ENCODE results near the gene ILDR1.

ILDR1 gene

DNA sequence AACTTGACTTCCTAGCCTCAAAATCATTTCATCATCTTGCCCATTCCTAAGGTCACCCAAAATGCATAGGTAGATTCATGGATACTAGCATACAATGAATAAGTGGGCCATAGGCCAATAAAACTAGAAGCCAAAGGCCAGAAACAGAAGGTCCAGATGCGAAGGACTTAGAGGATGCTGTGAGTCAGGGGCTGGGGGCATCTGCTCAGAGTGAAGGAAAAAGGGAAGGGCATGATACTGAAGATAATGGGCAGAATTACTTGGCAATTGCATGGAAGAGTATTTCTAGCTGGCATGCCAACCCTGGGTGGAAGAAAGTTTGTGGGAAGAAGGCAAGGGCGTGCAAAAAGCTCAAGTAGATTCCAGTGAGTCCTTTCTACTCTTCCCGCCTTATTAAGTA is 27.5 kb downstream of the ILDR1 start:
- no peak for TF ChIP-seq POLR2A (IDR thresholded peaks at IDR 0.05; ENCODE audit: low read depth, low read length)
- FAIRE-seq = no peak

DNA sequence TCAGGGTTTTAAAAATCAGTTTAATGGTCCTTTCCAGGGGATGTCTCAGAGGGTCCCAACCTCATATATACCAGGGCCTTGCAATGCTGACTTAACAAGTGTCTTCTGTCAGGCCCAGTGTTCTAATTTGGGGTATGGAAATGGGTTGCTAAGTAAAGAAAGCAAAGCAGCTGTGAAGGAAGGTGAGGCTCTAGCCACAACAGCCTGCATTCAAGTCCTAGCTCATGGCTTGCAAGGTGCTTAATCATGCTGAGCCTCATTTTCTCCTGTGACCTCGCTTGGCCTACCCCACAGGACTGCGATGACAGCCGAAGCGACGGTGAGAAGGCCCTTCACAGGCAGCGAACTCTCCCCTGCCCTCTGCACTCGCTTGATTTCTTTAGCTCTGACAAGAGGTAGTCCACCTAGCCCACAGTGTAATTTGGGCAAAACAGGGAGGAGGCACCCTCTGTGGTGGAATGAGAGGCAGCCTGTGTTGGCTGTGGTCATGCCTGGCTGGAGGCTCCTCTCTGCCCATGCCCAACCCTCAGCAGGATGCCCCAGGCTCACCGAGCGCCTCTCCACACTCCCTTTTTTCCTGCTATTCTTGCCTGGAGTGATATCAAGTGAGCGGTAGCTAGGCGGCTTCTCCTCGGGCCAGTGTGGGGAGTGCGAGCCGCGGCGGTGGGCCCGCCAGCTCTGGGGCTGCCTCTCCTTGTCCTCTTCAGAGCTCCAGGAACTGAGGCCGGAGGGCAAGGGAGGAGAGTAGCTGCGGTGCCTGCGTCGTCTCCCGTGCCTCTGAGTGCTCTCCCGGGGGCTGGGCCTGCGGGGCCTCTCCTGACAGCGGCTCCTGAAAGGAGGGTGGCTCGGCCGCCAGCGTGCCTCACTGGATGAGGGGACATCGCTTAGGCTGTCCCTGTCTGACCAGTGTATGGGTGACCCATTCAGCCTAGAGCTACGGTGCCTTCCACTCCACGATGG is 29.2 kb downstream of the ILDR1 start:
- FAIRE-seq (no peak), DNase-seq (ENCODE audit: insufficient read length, low spot score) (no peak)
- no peak for TF ChIP-seq POLR2A (IDR thresholded peaks at IDR 0.05; ENCODE audit: low read depth, low read length)

More for the DNA sequence above, 27.5 kb downstream of the ILDR1 start:
- no peak for DNase-seq (ENCODE audit: insufficient read length, low spot score)

GRCh38 chr3:121989943-121990342 is 32.1 kb downstream of the ILDR1 start:
- no peak for TF ChIP-seq POLR2A (IDR thresholded peaks at IDR 0.05; ENCODE audit: low read depth, low read length)
- no peak for DNase-seq (ENCODE audit: insufficient read length, low spot score)
- FAIRE-seq = no peak

DNA sequence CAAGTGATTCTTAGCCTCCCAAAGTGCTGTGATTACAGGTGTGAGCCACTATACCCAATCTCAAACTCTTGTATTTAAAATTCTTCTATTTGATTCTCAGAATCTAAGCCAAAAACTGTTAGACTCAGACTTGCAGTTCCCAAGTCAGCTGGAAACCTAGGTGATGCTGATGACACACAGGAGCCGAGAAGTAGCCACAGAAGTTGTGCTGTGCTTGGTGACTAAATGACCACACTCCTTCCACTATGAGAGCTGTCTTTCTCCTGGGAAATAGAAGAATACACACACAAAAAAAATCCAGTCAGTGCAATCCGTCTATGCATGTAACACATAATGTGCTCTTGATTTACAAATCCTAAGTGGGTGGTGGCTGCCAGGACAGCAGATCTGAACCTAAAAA is 33.9 kb downstream of the ILDR1 start:
- no peak for DNase-seq (ENCODE audit: insufficient read length, low spot score)
- FAIRE-seq = no peak
- no peak for TF ChIP-seq POLR2A (IDR thresholded peaks at IDR 0.05; ENCODE audit: low read depth, low read length)

GRCh38 chr3:121985846-121986245 is 36.2 kb downstream of the ILDR1 start:
- FAIRE-seq = no peak
- TF ChIP-seq POLR2A (IDR thresholded peaks at IDR 0.05; ENCODE audit: low read depth, low read length) = no peak
- no peak for DNase-seq (ENCODE audit: insufficient read length, low spot score)

GRCh38 chr3:121981473-121981872 is 40.6 kb downstream of the ILDR1 start:
- no peak for TF ChIP-seq POLR2A (IDR thresholded peaks at IDR 0.05; ENCODE audit: low read depth, low read length)
- no peak for FAIRE-seq

DNA sequence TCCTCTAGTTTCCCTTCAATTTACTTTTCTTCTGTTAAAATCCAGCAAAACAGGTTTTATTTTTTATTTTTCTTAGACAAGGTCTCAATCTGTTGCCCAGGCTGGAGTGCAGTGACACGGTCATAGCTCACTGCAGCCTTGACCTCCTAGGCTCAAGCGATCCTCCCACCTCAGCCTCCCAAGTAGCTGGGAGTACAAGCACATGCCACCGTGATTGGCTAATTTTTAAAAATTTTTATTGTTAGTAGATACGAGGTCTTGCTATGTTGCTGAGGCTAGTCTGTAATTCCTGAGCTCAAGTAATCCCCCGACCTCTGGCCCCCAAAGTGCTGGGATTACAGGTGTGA is 41.6 kb downstream of the ILDR1 start:
- no peak for DNase-seq (ENCODE audit: insufficient read length, low spot score)
- TF ChIP-seq POLR2A (IDR thresholded peaks at IDR 0.05; ENCODE audit: low read depth, low read length) = no peak
- no peak for FAIRE-seq

More at GRCh38 chr3:121981473-121981872, 40.6 kb downstream of the ILDR1 start:
- no peak for DNase-seq (ENCODE audit: insufficient read length, low spot score)

GRCh38 chr3:121979734-121980449 is 42.2 kb downstream of the ILDR1 start:
- FAIRE-seq (no peak), DNase-seq (ENCODE audit: insufficient read length, low spot score) (no peak)
- TF ChIP-seq POLR2A (IDR thresholded peaks at IDR 0.05; ENCODE audit: low read depth, low read length) = no peak

DNA sequence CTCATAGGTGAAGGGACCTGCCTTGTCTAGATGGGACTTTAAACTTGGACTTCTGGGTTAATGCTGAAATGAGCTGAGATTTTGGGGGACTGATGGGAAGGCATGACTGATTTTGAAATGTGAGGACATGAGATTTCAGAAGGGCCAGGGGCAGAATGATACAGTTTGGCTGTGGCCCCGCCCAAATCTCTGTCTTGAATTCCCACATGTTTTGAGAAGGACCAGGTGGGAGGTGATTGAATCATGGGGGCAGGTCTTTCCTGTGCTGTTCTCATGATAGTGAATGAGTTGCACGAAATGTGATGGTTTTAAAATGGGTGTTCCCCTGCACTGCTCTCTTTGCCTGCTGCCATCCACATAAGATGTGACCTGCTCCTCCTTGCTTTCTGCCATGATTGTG is 42.8 kb downstream of the ILDR1 start:
- no peak for TF ChIP-seq POLR2A (IDR thresholded peaks at IDR 0.05; ENCODE audit: low read depth, low read length)
- FAIRE-seq (no peak), DNase-seq (ENCODE audit: insufficient read length, low spot score) (no peak)

DNA sequence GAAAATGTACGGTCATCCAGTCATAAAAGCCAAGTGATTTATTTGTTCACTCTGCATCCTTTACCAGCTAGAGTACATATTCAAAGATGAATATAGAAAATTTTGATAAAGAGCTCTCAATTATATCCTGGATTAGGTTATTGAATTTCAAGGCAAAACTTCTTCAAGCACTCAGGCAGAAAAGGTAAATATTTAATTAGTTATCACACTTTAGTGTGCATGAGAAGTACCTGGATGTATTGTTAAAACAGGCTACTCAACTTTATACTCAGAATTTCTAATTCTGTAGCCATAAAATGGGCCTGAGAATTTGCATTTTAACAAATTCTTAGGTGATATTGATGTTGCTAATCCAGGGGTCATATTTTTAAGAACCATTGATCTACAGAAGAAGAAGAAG is 45.3 kb downstream of the ILDR1 start:
- FAIRE-seq (no peak), DNase-seq (ENCODE audit: insufficient read length, low spot score) (no peak)

DNA sequence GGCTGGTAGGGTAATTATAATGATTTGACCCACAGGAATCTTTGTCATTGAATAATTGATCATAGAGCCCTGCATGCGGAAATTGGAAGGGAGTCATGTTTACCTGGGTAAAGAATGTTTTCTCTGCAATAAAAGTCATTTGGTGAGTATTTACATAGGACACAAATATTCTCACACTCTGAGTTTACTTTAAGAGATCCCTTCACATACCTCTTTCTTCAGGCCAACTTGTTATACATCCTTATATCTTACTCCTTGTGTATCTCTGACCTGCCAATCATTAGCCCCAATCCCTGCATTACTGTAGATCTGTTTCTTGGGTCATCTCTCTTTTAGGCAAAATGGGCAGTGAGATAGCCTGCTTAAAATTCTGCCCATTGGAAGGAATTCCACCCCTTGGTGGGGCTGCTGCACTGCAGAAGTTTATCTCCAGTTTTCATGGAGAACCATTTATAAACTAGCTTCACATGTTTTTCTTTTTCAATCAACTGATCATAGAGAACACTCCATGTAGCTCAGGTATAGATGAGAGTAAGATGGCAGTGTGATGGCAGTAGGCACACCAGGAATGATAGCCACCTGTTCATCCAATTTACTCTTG is 46.2 kb downstream of the ILDR1 start:
- FAIRE-seq (no peak), DNase-seq (ENCODE audit: insufficient read length, low spot score) (no peak)
- no peak for TF ChIP-seq POLR2A (IDR thresholded peaks at IDR 0.05; ENCODE audit: low read depth, low read length)

More for the DNA sequence above, 45.3 kb downstream of the ILDR1 start:
- no peak for TF ChIP-seq POLR2A (IDR thresholded peaks at IDR 0.05; ENCODE audit: low read depth, low read length)

- FAIRE-seq = no peak
- no peak for DNase-seq (ENCODE audit: insufficient read length, low spot score)
Observed at GRCh38 chr3:121974601-121975111, 47.4 kb downstream of the ILDR1 start.

DNA sequence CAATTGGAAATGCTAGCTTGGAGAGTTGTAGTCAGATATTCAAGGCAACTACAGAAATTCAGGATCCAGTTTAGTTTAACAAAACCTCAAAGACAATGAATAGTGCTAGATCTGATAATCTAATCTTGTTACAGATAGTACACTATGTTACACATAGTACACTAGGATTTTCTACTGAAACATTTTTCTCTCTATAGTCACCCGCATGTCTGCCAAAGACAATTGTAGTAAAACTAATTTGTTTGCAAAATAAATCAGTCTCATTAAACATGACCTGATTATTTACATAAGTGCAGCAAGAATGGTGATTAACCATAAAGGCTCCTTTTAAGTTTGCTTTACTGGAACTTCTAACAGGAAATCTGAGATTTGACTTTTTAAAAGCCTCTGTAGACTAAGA is 52.0 kb downstream of the ILDR1 start:
- TF ChIP-seq POLR2A (IDR thresholded peaks at IDR 0.05; ENCODE audit: low read depth, low read length) = no peak
- DNase-seq (ENCODE audit: insufficient read length, low spot score) = no peak
- FAIRE-seq = no peak

More at GRCh38 chr3:121974601-121975111, 47.4 kb downstream of the ILDR1 start:
- no peak for TF ChIP-seq POLR2A (IDR thresholded peaks at IDR 0.05; ENCODE audit: low read depth, low read length)

DNA sequence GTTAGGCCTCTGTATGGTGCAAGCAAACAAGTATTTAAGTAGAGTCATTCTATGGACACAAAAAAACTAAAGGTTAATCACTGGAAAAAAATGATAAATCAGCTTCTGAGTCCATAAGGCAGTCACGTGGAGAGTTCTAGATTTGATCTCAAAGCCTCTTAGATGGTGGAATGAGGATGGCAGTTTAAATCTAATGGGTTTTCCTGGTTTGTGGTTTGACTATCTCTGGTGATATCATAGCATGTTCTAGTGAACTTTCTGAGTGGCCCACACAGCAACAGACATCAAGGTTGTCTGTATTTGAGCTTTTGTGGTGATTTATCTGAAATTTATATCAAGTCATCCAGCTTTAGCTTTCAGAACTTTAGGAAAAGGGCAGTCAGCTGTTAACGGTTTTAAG is 52.4 kb downstream of the ILDR1 start:
- DNase-seq (ENCODE audit: insufficient read length, low spot score) (no peak), FAIRE-seq (no peak)
- TF ChIP-seq POLR2A (IDR thresholded peaks at IDR 0.05; ENCODE audit: low read depth, low read length) = no peak
